A673 (cell line): ENCODE data around the gene RNF144B. TPM values are rescaled to one million over a fixed set of nuclear protein-coding genes. Genes with fewer than 3 reads are reported as not detected.

Source experiments
- BruUV-seq: library from RNA; stranded (reverse); fragments of 400-500 nt; replicated peaks from 2 replicates; lab custom pipeline; 2021; lab: Mats Ljungman, UMichigan
- CTCF ChIA-PET: fragments of 300-600 bp; sonication (Branson Sonifier 250); formaldehyde crosslinking; loops from one replicate; lab custom pipeline; 2022; ENCODE audit warnings: antibody characterized with exemption; lab: Charles Lee
- POLR2A ChIA-PET: fragments of 300-600 bp; sonication (Branson Sonifier 250); formaldehyde crosslinking; loops from one replicate; lab custom pipeline; 2022; ENCODE audit warnings: antibody characterized with exemption; ENCODE audit not compliant: low non-redundant PET; lab: Charles Lee
- DNase-seq: peaks from one replicate; pipeline ENCODE4 v3.0.0-alpha.2; 2015; ENCODE audit warnings: low spot score
- H3K27ac ChIP-seq: fragments of 200-600 bp; sonication (generic); 2 replicates; pipeline ENCODE4 v1.5.1; 2016; ENCODE audit warnings: mixed run types, low read depth, mild to moderate bottlenecking, mixed read lengths, antibody characterized with exemption, low read length; ENCODE audit not compliant: poor library complexity, severe bottlenecking
- H3K27me3 ChIP-seq: fragments of 200-600 bp; sonication (generic); replicated peaks from 2 replicates; pipeline ENCODE4 v1.6.1; 2017; ENCODE audit warnings: mixed run types, low read depth, mild to moderate bottlenecking, mixed read lengths, antibody characterized with exemption, low read length; ENCODE audit not compliant: insufficient read depth, poor library complexity
- H3K36me3 ChIP-seq: fragments of 200-600 bp; sonication (generic); 2 replicates; pipeline ENCODE4 v1.6.1; 2016; ENCODE audit warnings: mixed run types, mild to moderate bottlenecking, mixed read lengths, antibody characterized with exemption, low read length; ENCODE audit not compliant: insufficient read depth, poor library complexity, severe bottlenecking
- H3K4me1 ChIP-seq: fragments of 200-600 bp; sonication (generic); 2 replicates; pipeline ENCODE4 v1.6.1; 2017; ENCODE audit warnings: mixed run types, mild to moderate bottlenecking, mixed read lengths, antibody characterized with exemption, low read length; ENCODE audit not compliant: insufficient read depth, poor library complexity, severe bottlenecking
- H3K4me3 ChIP-seq: fragments of 200-600 bp; sonication (generic); 2 replicates; pipeline ENCODE4 v1.5.1; 2016; ENCODE audit warnings: low read depth, mixed run types, mild to moderate bottlenecking, mixed read lengths, low read length; ENCODE audit not compliant: poor library complexity, severe bottlenecking
- H3K9me3 ChIP-seq: fragments of 200-600 bp; sonication (generic); 2 replicates; pipeline ENCODE4 v1.6.1; 2016; ENCODE audit warnings: mixed run types, low read depth, mild to moderate bottlenecking, mixed read lengths, antibody characterized with exemption, low read length; ENCODE audit not compliant: poor library complexity, severe bottlenecking
- EZH2 ChIP-seq: fragments of 200-600 bp; sonication (generic); IDR thresholded peaks from 2 replicates; pipeline ENCODE4 v1.6.1; 2017; ENCODE audit warnings: borderline replicate concordance, low read depth, mild to moderate bottlenecking, mixed read lengths, antibody characterized with exemption, low read length; ENCODE audit not compliant: poor library complexity, severe bottlenecking
- intact Hi-C: fragments of 100-400 bp; cut with micrococcal nuclease; formaldehyde crosslinking; loops from one replicate; pipeline ENCODE4 v1.10.0; 2022; ENCODE audit not compliant: unreplicated experiment
- total RNA-seq: library from RNA; stranded (reverse); gene quantifications from 2 replicates; pipeline ENCODE4 v1.2.3, GENCODE V29; 2021
- TF ChIP-seq, protein P1 (sequence below): fragments of 300-800, 200-600 bp; sonication (generic); conservative IDR thresholded peaks from 2 replicates; pipeline ENCODE4 v1.5.1; 2017; ENCODE audit warnings: low read depth, mild to moderate bottlenecking, antibody characterized with exemption, low read length, moderate library complexity, mixed read lengths

The RNF144B gene
- total RNA-seq, 1 experiment from 2014 or later, result 0.82 TPM

- H3K4me3 ChIP-seq, result no peak overlapping the region
- H3K27ac ChIP-seq, result no peak overlapping the region
- ChIA-PET POLR2A (no interaction called here), CTCF (no interaction called here)
- no peaks in the 10 kb centered on the region for H3K36me3 ChIP-seq
- BruUV-seq, result no TSS peak
- TF ChIP-seq EZH2, result no peak
- TF ChIP-seq, protein P1, sequence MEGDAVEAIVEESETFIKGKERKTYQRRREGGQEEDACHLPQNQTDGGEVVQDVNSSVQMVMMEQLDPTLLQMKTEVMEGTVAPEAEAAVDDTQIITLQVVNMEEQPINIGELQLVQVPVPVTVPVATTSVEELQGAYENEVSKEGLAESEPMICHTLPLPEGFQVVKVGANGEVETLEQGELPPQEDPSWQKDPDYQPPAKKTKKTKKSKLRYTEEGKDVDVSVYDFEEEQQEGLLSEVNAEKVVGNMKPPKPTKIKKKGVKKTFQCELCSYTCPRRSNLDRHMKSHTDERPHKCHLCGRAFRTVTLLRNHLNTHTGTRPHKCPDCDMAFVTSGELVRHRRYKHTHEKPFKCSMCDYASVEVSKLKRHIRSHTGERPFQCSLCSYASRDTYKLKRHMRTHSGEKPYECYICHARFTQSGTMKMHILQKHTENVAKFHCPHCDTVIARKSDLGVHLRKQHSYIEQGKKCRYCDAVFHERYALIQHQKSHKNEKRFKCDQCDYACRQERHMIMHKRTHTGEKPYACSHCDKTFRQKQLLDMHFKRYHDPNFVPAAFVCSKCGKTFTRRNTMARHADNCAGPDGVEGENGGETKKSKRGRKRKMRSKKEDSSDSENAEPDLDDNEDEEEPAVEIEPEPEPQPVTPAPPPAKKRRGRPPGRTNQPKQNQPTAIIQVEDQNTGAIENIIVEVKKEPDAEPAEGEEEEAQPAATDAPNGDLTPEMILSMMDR, result no peak
- H3K9me3 ChIP-seq, result no peaks in the 10 kb centered on the region
- DNase-seq, result no peak
- H3K4me1 ChIP-seq, result no peaks in the 10 kb centered on the region
- H3K27me3 ChIP-seq, result no peaks in the 10 kb centered on the region
- intact Hi-C loops, result no loop called here
These were observed 37.1 kb downstream of the RNF144B start for GRCh38 chr6:18424201-18424600.

DNA sequence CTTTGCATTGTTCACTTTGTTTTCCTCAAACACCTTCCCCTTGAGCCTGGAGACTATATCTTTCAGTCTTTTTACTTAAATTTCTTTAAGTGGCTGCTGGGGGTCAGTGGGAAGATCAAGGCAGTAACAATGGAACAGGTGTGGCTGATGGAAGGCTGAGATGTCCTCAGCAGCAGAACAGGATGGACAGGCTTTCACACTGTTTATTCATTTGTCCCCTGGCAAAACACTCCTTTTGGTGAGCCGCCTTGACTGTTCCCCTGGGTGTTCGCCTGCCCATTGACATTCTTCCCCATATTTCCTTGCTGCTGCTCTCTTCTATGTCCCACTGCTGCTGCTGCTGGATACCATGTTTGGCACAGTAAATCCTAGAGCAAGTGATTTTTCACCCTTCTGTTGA is 38.1 kb downstream of the RNF144B start:
- no peak overlapping the region for H3K4me3 ChIP-seq
- H3K27ac ChIP-seq, result no peak overlapping the region
- H3K9me3 ChIP-seq, result no peaks in the 10 kb centered on the region
- ChIA-PET CTCF (no interaction called here), POLR2A (no interaction called here)
- no TSS peak for BruUV-seq
- H3K36me3 ChIP-seq, result no peaks in the 10 kb centered on the region
- TF ChIP-seq EZH2, result no peak
- no peak for DNase-seq
- H3K27me3 ChIP-seq, result no peaks in the 10 kb centered on the region
- intact Hi-C loops, result no loop called here
- no peaks in the 10 kb centered on the region for H3K4me1 ChIP-seq

DNA sequence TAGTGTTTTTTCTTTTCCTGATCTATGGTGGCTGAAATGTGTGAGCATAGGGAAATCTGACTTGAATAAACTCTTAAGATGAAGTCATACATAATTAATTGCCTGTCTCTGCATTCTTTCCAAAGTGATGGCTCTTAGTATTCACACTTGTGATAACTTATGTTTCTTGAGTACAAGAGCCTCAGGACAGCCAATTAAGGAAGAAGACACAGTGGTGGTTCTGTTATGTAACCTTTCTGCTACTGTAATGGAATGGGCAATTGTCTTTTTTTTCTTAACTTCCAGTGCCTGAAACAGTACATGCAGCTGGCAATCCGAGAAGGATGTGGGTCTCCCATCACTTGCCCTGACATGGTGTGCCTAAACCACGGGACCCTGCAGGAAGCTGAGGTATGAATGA is 40.1 kb downstream of the RNF144B start:
- Histone ChIP-seq H3K27me3 (no peaks in the 10 kb centered on the region), H3K4me3 (no peak overlapping the region), H3K27ac (no peak overlapping the region), H3K4me1 (no peaks in the 10 kb centered on the region), H3K36me3 (no peaks in the 10 kb centered on the region), H3K9me3 (no peaks in the 10 kb centered on the region)
- no TSS peak for BruUV-seq
- intact Hi-C loops, result no loop called here
- ChIA-PET CTCF (no interaction called here), POLR2A (no interaction called here)
- DNase-seq, result no peak
- TF ChIP-seq EZH2, result no peak
- TF ChIP-seq, protein P1, result no peak

- ChIA-PET POLR2A (no interaction called here), CTCF (no interaction called here)
- H3K4me3 ChIP-seq, result no peak overlapping the region
- no peaks in the 10 kb centered on the region for H3K27me3 ChIP-seq
- H3K9me3 ChIP-seq, result no peaks in the 10 kb centered on the region
- no peaks in the 10 kb centered on the region for H3K36me3 ChIP-seq
- no peaks in the 10 kb centered on the region for H3K4me1 ChIP-seq
- TF ChIP-seq, protein P1, result no peak
- no peak for TF ChIP-seq EZH2
- DNase-seq, result no peak
- H3K27ac ChIP-seq, result no peak overlapping the region
- no TSS peak for BruUV-seq
- intact Hi-C loops, result no loop called here
These were observed 42.6 kb downstream of the RNF144B start for GRCh38 chr6:18429655-18430297.
